ENCODE measurements around the gene DGKI. TPM values are rescaled to one million over a fixed set of nuclear protein-coding genes. Genes with fewer than 3 reads are reported as not detected.

The DGKI gene
- total and polyA plus RNA-seq, 10 donors: 0.03 to 1.0 (median 0.45) TPM

GRCh38 chr7:137590071-137590755, 256.6 kb downstream of the DGKI start:
- 71 to 79% (median 73%) methylated on average over 7 of the region's 7 CpGs for WGBS, 5 donors
- H3K4me3 ChIP-seq: no peak overlapping the region
- H3K27me3 ChIP-seq (replicated peaks in 1 of 7): no peaks in the 10 kb centered on the region
- no peaks in the 10 kb centered on the region for H3K36me3 ChIP-seq
- intact Hi-C loops (cut with DNase I; ENCODE audit: low total_unique reads): no loop called here
- no peak overlapping the region for H3K27ac ChIP-seq
- DNase-seq: no peak
- H3K4me1 ChIP-seq: no peaks in the 10 kb centered on the region
- H3K9me3 ChIP-seq: no peaks in the 10 kb centered on the region
- no peak for TF ChIP-seq POLR2A (IDR thresholded peaks at IDR 0.05)
- TF ChIP-seq, protein P1, sequence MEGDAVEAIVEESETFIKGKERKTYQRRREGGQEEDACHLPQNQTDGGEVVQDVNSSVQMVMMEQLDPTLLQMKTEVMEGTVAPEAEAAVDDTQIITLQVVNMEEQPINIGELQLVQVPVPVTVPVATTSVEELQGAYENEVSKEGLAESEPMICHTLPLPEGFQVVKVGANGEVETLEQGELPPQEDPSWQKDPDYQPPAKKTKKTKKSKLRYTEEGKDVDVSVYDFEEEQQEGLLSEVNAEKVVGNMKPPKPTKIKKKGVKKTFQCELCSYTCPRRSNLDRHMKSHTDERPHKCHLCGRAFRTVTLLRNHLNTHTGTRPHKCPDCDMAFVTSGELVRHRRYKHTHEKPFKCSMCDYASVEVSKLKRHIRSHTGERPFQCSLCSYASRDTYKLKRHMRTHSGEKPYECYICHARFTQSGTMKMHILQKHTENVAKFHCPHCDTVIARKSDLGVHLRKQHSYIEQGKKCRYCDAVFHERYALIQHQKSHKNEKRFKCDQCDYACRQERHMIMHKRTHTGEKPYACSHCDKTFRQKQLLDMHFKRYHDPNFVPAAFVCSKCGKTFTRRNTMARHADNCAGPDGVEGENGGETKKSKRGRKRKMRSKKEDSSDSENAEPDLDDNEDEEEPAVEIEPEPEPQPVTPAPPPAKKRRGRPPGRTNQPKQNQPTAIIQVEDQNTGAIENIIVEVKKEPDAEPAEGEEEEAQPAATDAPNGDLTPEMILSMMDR (IDR thresholded peaks at IDR 0.05 in 8 of 11, conservative IDR thresholded peaks at IDR 0.05 in 3 of 11): no peak
- TF ChIP-seq POLR2AphosphoS5 (IDR thresholded peaks at IDR 0.05): no peak

DNA sequence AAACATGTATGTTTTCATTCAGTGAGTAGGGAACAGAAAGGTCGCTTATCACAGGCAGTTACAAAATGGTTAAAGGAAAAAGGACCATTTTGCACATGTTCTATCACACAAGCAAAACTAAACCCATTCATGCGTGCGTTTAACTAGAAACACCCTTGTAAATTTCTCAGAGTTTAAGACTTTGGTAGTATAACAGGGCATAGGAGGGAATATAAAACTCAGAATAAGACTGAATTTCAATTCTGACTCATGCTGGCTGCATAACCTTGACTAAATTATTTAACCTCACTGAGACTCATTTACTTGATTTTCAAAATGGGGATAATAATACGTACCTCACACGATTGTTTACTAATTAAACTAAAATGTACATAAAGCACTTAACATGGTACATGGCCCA, 259.4 kb downstream of the DGKI start:
- no peak for DNase-seq
- intact Hi-C loops (cut with DNase I; ENCODE audit: low total_unique reads): no loop called here
- TF ChIP-seq, protein P1 (IDR thresholded peaks at IDR 0.05 in 8 of 11, conservative IDR thresholded peaks at IDR 0.05 in 3 of 11): no peak
- no peak for TF ChIP-seq POLR2A (IDR thresholded peaks at IDR 0.05)
- TF ChIP-seq POLR2AphosphoS5 (IDR thresholded peaks at IDR 0.05): no peak
- 86 to 93% (median 88%) methylated on average over 5 of the region's 5 CpGs for WGBS, 5 donors
- Histone ChIP-seq H3K4me3 (no peak overlapping the region), H3K9me3 (no peaks in the 10 kb centered on the region), H3K36me3 (no peaks in the 10 kb centered on the region), H3K4me1 (no peaks in the 10 kb centered on the region), H3K27ac (no peak overlapping the region), H3K27me3 (replicated peaks in 1 of 7) (no peaks in the 10 kb centered on the region)

DNA sequence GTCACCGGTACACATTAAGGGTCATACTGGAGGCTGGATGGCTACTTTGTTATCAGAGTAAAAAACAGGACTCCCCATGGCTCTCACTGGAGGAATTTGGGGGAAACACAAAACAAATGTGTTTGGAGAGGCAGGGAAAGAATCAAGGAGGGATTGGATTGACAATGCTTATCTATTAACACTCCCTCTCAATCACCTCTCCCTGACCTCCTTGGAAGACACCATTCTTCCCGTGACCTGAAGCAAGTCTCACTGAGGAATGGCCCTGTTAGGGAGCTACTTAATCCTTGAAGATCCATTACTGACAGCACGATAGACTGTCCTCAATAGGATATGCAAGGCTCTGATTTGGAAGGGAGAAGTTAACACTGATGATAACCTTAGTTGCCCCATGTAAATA, 261.2 kb downstream of the DGKI start:
- no peaks in the 10 kb centered on the region for H3K36me3 ChIP-seq
- DNase-seq: no peak
- no peaks in the 10 kb centered on the region for H3K9me3 ChIP-seq
- WGBS, 5 donors: 70 to 80% (median 72%) methylated on average over 3 of the region's 3 CpGs
- no peak for TF ChIP-seq POLR2A (IDR thresholded peaks at IDR 0.05)
- TF ChIP-seq POLR2AphosphoS5 (IDR thresholded peaks at IDR 0.05): no peak
- TF ChIP-seq, protein P1 (IDR thresholded peaks at IDR 0.05 in 8 of 11, conservative IDR thresholded peaks at IDR 0.05 in 3 of 11): no peak
- H3K27me3 ChIP-seq (replicated peaks in 1 of 7): no peaks in the 10 kb centered on the region
- intact Hi-C loops (cut with DNase I; ENCODE audit: low total_unique reads): no loop called here
- no peak overlapping the region for H3K27ac ChIP-seq
- H3K4me3 ChIP-seq: no peak overlapping the region
- H3K4me1 ChIP-seq: no peaks in the 10 kb centered on the region

GRCh38 chr7:137583172-137583571, 263.6 kb downstream of the DGKI start:
- H3K9me3 ChIP-seq: no peaks in the 10 kb centered on the region
- H3K4me1 ChIP-seq: no peaks in the 10 kb centered on the region
- no peak overlapping the region for H3K4me3 ChIP-seq
- H3K27me3 ChIP-seq (replicated peaks in 1 of 7): no peaks in the 10 kb centered on the region
- no peak overlapping the region for H3K27ac ChIP-seq
- no peaks in the 10 kb centered on the region for H3K36me3 ChIP-seq
- intact Hi-C loops (cut with DNase I; ENCODE audit: low total_unique reads): no loop called here
- DNase-seq: no peak
- 52 to 87% (median 79%) methylated on average over 1 of the region's 1 CpG for WGBS, 5 donors
- TF ChIP-seq, protein P1 (IDR thresholded peaks at IDR 0.05 in 8 of 11, conservative IDR thresholded peaks at IDR 0.05 in 3 of 11): no peak
- TF ChIP-seq POLR2AphosphoS5 (IDR thresholded peaks at IDR 0.05) (no peak), POLR2A (IDR thresholded peaks at IDR 0.05) (no peak)

All from spleen (tissue), 11 donors.